GM15510 (cell line): ENCODE results near the gene RGS4.

ENCODE experiments used
- POLR2A ChIP-seq: IDR thresholded peaks from 3 replicates; pipeline ENCODE4 v1.6.1; 2011; ENCODE audit warnings: borderline replicate concordance; ENCODE audit not compliant: insufficient read length; ENCODE audit errors: extremely low read depth

RGS4 gene

DNA sequence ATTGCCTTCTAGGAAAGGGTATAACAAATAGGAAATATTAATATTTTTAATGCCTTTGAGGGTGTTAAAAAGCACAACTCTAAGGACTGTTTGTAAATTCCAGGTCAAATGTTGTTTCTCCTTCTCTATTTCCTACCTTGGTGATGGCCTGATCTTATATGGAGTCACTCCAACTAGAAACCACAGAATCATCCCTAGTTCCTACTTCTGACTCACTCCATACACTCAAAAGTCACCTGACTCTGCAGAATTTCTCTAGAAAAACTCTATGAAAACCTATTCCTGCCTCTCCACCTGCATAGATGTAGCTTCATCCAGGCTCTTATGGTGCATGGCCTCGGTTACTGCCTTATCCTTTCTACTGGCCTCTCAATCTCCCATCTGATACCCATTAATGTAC is 14.5 kb downstream of the RGS4 start:
- no peak for TF ChIP-seq POLR2A

GRCh38 chr1:163084330-163084729 is 15.2 kb downstream of the RGS4 start:
- TF ChIP-seq POLR2A = no peak

DNA sequence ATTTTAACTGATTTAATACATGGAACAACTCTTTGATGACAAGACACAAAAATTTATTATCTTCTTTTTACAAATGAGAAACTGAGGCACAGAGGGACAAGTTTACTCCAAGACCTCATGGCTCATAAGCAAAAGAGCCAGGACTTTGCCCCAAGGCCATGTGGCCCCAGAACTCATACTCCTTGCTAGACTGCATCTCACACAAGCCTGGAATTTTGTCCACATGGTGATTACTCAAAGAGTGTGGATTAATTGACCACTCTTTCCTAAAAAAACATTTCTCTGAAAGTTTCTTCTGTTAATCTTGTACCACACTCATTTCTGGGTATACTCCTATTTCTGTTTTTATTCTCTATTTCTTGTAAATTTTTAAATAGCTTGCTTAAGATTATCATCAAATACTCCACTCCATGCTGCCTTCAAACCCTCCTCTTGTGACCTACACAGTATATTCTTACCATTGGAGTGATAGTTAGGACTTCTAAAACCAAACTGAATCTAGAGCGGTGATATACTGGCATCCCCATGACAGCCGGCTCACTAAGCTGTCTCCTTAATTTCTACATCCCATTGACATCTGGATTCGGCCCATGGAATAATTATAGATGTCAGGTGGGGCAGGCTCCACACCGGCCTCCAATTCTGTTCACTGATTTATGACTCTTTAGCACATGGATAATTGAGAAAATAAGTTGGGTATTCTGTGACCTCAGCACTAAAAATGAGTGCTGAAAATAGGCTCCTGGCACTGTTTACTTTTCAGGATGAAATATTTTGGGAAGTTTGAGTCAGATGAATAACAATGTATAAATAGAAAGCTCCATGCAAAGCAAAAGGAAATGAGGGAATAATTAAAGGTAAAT is 16.1 kb downstream of the RGS4 start:
- no peak for TF ChIP-seq POLR2A

DNA sequence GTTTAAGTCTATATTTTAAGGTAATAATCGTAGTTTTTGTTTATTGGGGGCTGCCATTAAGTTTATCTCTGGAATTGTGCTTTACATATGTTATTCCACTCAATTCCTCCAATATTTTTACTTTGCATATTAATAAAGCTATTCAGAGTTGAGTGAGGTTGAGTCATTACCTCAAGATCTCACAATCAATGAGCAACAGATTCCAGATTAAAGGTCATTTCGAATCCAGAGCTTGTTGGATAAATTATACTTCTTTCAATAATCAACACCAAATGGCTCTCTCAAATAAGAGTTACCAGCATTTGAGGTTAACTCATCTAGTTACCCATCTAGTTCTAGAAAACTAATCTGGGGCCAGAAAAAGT is 16.7 kb downstream of the RGS4 start:
- TF ChIP-seq POLR2A = no peak

- no peak for TF ChIP-seq POLR2A
Observed at GRCh38 chr1:163090321-163090945, 21.3 kb downstream of the RGS4 start.

DNA sequence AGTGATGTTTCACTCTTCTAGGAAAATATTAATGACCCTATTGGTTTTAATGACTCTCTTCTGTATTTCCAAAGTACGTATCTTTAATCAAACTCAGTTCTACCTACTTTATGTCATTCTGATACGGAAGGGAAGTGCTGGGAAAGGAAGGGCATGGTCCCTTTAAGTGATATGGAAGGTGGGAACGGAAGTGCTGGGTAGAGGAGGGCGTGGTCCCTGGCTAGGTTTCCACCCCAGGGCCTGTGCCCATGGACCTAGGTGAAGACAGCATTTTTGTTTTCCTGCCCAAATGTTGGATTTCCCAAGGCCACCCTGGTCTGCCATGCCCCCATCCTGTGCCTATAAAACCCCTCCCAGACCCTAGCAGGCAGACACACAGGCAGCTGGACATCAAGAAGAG is 24.0 kb downstream of the RGS4 start:
- TF ChIP-seq POLR2A = no peak

- TF ChIP-seq POLR2A = no peak
Observed at GRCh38 chr1:163093579-163093978, 24.4 kb downstream of the RGS4 start.

GRCh38 chr1:163094182-163094581 is 25.0 kb downstream of the RGS4 start:
- TF ChIP-seq POLR2A = no peak

DNA sequence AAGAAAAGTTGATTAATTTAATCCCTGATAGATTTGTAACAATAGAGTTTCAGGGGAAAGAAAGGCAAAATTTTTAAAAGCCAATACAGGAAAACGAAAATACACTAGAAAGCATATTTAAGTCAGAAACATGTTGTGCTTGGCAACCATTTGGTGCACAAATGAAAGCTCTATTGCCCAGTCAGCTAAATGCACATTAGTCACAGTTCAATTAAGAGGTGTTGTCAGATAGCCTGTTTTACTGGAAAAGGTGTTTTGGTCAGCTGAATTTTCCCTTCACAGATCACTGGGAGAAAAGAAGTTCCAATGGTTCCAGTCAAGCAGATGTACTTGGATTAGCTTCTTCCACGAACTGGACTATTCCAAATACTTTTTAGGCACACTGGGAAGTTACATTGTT is 25.4 kb downstream of the RGS4 start:
- TF ChIP-seq POLR2A = no peak

DNA sequence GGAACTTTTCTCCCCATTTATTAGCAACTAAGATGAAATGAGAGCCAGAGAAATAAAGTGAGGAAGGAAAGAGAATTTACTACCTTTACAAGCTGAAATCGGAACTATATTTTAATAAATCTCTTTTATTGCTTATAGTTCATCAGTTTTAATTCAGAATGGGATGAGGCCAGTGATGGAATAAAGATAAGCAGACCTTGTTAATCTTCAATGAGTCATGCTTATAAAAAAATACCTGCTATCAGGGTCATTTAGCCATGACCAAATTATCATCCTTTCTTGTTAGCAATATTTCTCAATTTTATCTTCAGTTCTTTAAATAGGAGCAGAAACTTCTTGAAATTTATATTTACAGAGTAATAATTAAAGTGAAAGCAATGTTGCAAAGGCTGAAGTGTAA is 26.1 kb downstream of the RGS4 start:
- TF ChIP-seq POLR2A = no peak

DNA sequence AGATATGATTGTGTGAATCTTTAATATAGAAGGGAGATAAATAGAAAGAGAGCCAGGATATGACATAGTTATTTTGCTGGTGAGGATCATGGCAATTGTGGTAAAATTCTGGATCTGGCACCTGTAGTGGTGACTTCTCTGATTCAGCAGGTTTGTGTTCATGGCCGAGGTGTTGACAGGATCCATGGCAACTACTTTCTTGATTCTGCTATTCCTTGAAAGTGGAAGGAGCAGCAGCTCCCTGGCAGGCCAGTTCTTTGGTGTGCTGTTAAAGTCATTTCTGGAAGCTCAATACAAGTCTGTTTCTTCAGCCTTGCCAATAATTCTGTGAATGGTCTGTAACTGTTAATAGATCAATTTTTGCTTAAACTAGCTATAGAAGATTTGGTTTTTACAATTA is 33.4 kb downstream of the RGS4 start:
- TF ChIP-seq POLR2A = no peak

GRCh38 chr1:163104385-163105099 is 35.4 kb downstream of the RGS4 start:
- no peak for TF ChIP-seq POLR2A

- no peak for TF ChIP-seq POLR2A
Observed at GRCh38 chr1:163106364-163106987, 37.3 kb downstream of the RGS4 start.

DNA sequence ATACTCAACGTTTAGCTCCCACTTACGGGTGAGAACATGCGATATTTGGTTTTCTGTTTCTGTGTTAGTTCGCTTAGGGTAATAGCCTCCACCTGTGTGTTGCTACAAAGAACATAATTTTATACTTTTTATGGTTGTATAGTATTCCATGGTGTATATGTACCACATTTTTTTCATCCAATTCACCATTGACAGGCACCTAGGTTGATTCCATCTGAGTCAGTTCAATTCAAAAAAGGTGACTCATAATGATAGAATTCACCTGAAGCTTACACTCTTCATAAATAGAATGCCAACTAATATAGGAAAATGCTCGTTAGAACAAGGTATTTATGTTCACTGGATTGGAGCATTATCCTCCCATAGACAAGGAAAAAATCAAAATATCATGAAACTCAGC is 38.5 kb downstream of the RGS4 start:
- no peak for TF ChIP-seq POLR2A

GRCh38 chr1:163115887-163116286 is 46.7 kb downstream of the RGS4 start:
- TF ChIP-seq POLR2A = no peak
